Suprapubic skin (tissue), 3 donors: Measurements from ENCODE around the gene KAZN.

Experiments used
- POLR2AphosphoS5 ChIP-seq, 3 donors: sonication (generic); formaldehyde crosslinking; IDR thresholded peaks; one replicate each; pipeline ENCODE4 v1.6.1; 2017; ENCODE audit warnings: antibody characterized with exemption in 3 of 3
- TF ChIP-seq, protein P1 (sequence below), 2 donors: fragments of 200-600 bp in 1 of 2; fragments of 450-650 bp in 1 of 2; sonication (generic) in 1 of 2; IDR thresholded peaks; one replicate each; pipeline ENCODE4 v1.5.1; 2016 to 2019; ENCODE audit warnings: antibody characterized with exemption in 2 of 2, mild to moderate bottlenecking in 1 of 2, moderate library complexity in 1 of 2

GRCh38 chr1:15157524-15158399, 559.3 kb downstream of the KAZN start:
- no peak for TF ChIP-seq POLR2AphosphoS5 (IDR thresholded peaks at IDR 0.05)
- TF ChIP-seq, protein P1, sequence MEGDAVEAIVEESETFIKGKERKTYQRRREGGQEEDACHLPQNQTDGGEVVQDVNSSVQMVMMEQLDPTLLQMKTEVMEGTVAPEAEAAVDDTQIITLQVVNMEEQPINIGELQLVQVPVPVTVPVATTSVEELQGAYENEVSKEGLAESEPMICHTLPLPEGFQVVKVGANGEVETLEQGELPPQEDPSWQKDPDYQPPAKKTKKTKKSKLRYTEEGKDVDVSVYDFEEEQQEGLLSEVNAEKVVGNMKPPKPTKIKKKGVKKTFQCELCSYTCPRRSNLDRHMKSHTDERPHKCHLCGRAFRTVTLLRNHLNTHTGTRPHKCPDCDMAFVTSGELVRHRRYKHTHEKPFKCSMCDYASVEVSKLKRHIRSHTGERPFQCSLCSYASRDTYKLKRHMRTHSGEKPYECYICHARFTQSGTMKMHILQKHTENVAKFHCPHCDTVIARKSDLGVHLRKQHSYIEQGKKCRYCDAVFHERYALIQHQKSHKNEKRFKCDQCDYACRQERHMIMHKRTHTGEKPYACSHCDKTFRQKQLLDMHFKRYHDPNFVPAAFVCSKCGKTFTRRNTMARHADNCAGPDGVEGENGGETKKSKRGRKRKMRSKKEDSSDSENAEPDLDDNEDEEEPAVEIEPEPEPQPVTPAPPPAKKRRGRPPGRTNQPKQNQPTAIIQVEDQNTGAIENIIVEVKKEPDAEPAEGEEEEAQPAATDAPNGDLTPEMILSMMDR (IDR thresholded peaks at IDR 0.05): no peak
